ENCODE measurements around the gene PKIG.

The PKIG gene

GRCh38 chr20:44637042-44637441 is 54.7 kb downstream of the PKIG start:
- peaks cover 12% of the 10 kb centered on the region for H3K4me1 Mint-ChIP-seq (ENCODE audit: low read depth)
- H3K36me3 Mint-ChIP-seq (ENCODE audit: low read depth): peaks cover 32% of the 10 kb centered on the region
- H3K4me3 Mint-ChIP-seq: no peak overlapping the region
- intact Hi-C loops (cut with micrococcal nuclease): no loop called here
- no peak overlapping the region for H3K27ac Mint-ChIP-seq
- no peaks in the 10 kb centered on the region for H3K27me3 Mint-ChIP-seq
- peaks cover 6% of the 10 kb centered on the region for H3K9me3 Mint-ChIP-seq

- Mint-ChIP-seq H3K9me3 (peaks cover 6% of the 10 kb centered on the region), H3K27ac (no peak overlapping the region), H3K4me3 (no peak overlapping the region), H3K27me3 (no peaks in the 10 kb centered on the region), H3K4me1 (ENCODE audit: low read depth) (peaks cover 19% of the 10 kb centered on the region), H3K36me3 (ENCODE audit: low read depth) (peaks cover 31% of the 10 kb centered on the region)
- intact Hi-C loops (cut with micrococcal nuclease): no loop called here
These were observed 55.4 kb downstream of the PKIG start for GRCh38 chr20:44637522-44638372.

GRCh38 chr20:44640522-44640921 is 58.1 kb downstream of the PKIG start:
- peaks cover 6% of the 10 kb centered on the region for H3K9me3 Mint-ChIP-seq
- no peaks in the 10 kb centered on the region for H3K27me3 Mint-ChIP-seq
- H3K27ac Mint-ChIP-seq: no peak overlapping the region
- H3K36me3 Mint-ChIP-seq (ENCODE audit: low read depth): peaks cover 14% of the 10 kb centered on the region
- intact Hi-C loops (cut with micrococcal nuclease): loop anchor here (10.0 kb wide), 1 partner anchor 426 kb away; the partner anchor contains the start of gene OSER1
- peaks cover 44% of the 10 kb centered on the region for H3K4me1 Mint-ChIP-seq (ENCODE audit: low read depth)
- no peak overlapping the region for H3K4me3 Mint-ChIP-seq

- H3K27ac Mint-ChIP-seq: peak overlapping the region; percentile 1
- H3K9me3 Mint-ChIP-seq: peaks cover 6% of the 10 kb centered on the region
- H3K27me3 Mint-ChIP-seq: no peaks in the 10 kb centered on the region
- H3K36me3 Mint-ChIP-seq (ENCODE audit: low read depth): peaks cover 8% of the 10 kb centered on the region
- H3K4me1 Mint-ChIP-seq (ENCODE audit: low read depth): peaks cover 52% of the 10 kb centered on the region
- H3K4me3 Mint-ChIP-seq: no peak overlapping the region
- intact Hi-C loops (cut with micrococcal nuclease): loop anchor here (10.0 kb wide), 1 partner anchor 427 kb away; the partner anchor contains the start of gene OSER1
These were observed 58.9 kb downstream of the PKIG start for GRCh38 chr20:44641325-44641724.

- peaks cover 6% of the 10 kb centered on the region for H3K9me3 Mint-ChIP-seq
- intact Hi-C loops (cut with micrococcal nuclease): loop anchor here (10.0 kb wide), 1 partner anchor 428 kb away; the partner anchor contains the start of gene OSER1
- H3K4me1 Mint-ChIP-seq (ENCODE audit: low read depth): peaks cover 63% of the 10 kb centered on the region
- H3K27ac Mint-ChIP-seq: peak overlapping the region; percentile 75
- peak overlapping the region; percentile 17 for H3K4me3 Mint-ChIP-seq
- H3K36me3 Mint-ChIP-seq (ENCODE audit: low read depth): peaks cover 8% of the 10 kb centered on the region
- H3K27me3 Mint-ChIP-seq: no peaks in the 10 kb centered on the region
These were observed 60.1 kb downstream of the PKIG start for GRCh38 chr20:44642203-44643153.

GRCh38 chr20:44643154-44643519 is 60.8 kb downstream of the PKIG start:
- Mint-ChIP-seq H3K27ac (peak overlapping the region; percentile 75), H3K4me3 (no peak overlapping the region), H3K27me3 (no peaks in the 10 kb centered on the region), H3K36me3 (ENCODE audit: low read depth) (peaks cover 8% of the 10 kb centered on the region), H3K9me3 (peaks cover 6% of the 10 kb centered on the region), H3K4me1 (ENCODE audit: low read depth) (peaks cover 70% of the 10 kb centered on the region)
- intact Hi-C loops (cut with micrococcal nuclease): loop anchor here (10.0 kb wide), 1 partner anchor 428 kb away; the partner anchor contains the start of gene OSER1

GRCh38 chr20:44643596-44644229 is 61.3 kb downstream of the PKIG start:
- Mint-ChIP-seq H3K9me3 (peaks cover 6% of the 10 kb centered on the region), H3K36me3 (ENCODE audit: low read depth) (peaks cover 8% of the 10 kb centered on the region), H3K27ac (peak overlapping the region; percentile 16), H3K4me1 (ENCODE audit: low read depth) (peaks cover 76% of the 10 kb centered on the region), H3K27me3 (no peaks in the 10 kb centered on the region), H3K4me3 (no peak overlapping the region)
- intact Hi-C loops (cut with micrococcal nuclease): loop anchor here (10.0 kb wide), 1 partner anchor 429 kb away; the partner anchor contains the start of gene OSER1

- Mint-ChIP-seq H3K27ac (peak overlapping the region; percentile 16), H3K27me3 (no peaks in the 10 kb centered on the region), H3K4me1 (ENCODE audit: low read depth) (peaks cover 81% of the 10 kb centered on the region), H3K9me3 (peaks cover 6% of the 10 kb centered on the region), H3K4me3 (no peak overlapping the region), H3K36me3 (ENCODE audit: low read depth) (peaks cover 8% of the 10 kb centered on the region)
- intact Hi-C loops (cut with micrococcal nuclease): loop anchor here (10.0 kb wide), 1 partner anchor 429 kb away; the partner anchor contains the start of gene OSER1
These were observed 61.8 kb downstream of the PKIG start for GRCh38 chr20:44644230-44644617.

- Mint-ChIP-seq H3K27me3 (no peaks in the 10 kb centered on the region), H3K27ac (peak overlapping the region; percentile 16), H3K9me3 (peaks cover 6% of the 10 kb centered on the region), H3K4me1 (ENCODE audit: low read depth) (peaks cover 85% of the 10 kb centered on the region), H3K36me3 (ENCODE audit: low read depth) (peaks cover 8% of the 10 kb centered on the region), H3K4me3 (peak overlapping the region; percentile 2)
- intact Hi-C loops (cut with micrococcal nuclease): loop anchor here (10.0 kb wide), 1 partner anchor 430 kb away; the partner anchor contains the start of gene OSER1
These were observed 62.3 kb downstream of the PKIG start for GRCh38 chr20:44644667-44645131.

GRCh38 chr20:44646023-44646640 is 63.8 kb downstream of the PKIG start:
- Mint-ChIP-seq H3K4me3 (peak overlapping the region; percentile 11), H3K27me3 (no peaks in the 10 kb centered on the region), H3K27ac (peak overlapping the region; percentile 67), H3K36me3 (ENCODE audit: low read depth) (no peaks in the 10 kb centered on the region), H3K4me1 (ENCODE audit: low read depth) (peaks cover 95% of the 10 kb centered on the region), H3K9me3 (no peaks in the 10 kb centered on the region)
- intact Hi-C loops (cut with micrococcal nuclease): loop anchor here (10.0 kb wide), 1 partner anchor 431 kb away; the partner anchor contains the start of gene OSER1

- no peaks in the 10 kb centered on the region for H3K36me3 Mint-ChIP-seq (ENCODE audit: low read depth)
These were observed 64.4 kb downstream of the PKIG start for GRCh38 chr20:44646641-44647274.

GRCh38 chr20:44648068-44648467 is 65.7 kb downstream of the PKIG start:
- Mint-ChIP-seq H3K36me3 (ENCODE audit: low read depth) (peaks cover 7% of the 10 kb centered on the region), H3K27ac (peak overlapping the region; percentile 39), H3K9me3 (no peaks in the 10 kb centered on the region), H3K4me1 (ENCODE audit: low read depth) (peaks cover 87% of the 10 kb centered on the region), H3K27me3 (peaks cover 6% of the 10 kb centered on the region), H3K4me3 (no peak overlapping the region)
- intact Hi-C loops (cut with micrococcal nuclease): loop anchor here (10.0 kb wide), 1 partner anchor 433 kb away; the partner anchor contains the start of gene OSER1

More at GRCh38 chr20:44646641-44647274, 64.4 kb downstream of the PKIG start:
- Mint-ChIP-seq H3K9me3 (no peaks in the 10 kb centered on the region), H3K4me3 (no peak overlapping the region), H3K27me3 (no peaks in the 10 kb centered on the region), H3K27ac (peak overlapping the region; percentile 67), H3K4me1 (ENCODE audit: low read depth) (peaks cover 91% of the 10 kb centered on the region)
- intact Hi-C loops (cut with micrococcal nuclease): loop anchor here (10.0 kb wide), 1 partner anchor 432 kb away; the partner anchor contains the start of gene OSER1

Data from dendritic cell treated with granulocyte-macrophage colony-stimulating factor and Interleukin-4, amounts not matched to agents 40 ng/mL and 50 ng/mL, for 4 days (primary cell).